Measurements from ENCODE around the gene PHF5A. TPM values are rescaled to one million over a fixed set of nuclear protein-coding genes. Genes with fewer than 3 reads are reported as not detected.

Gene PHF5A
- total and polyA plus RNA-seq, 2 of the 8 experiments (the other 6 are each of a cell fraction or from before 2014, with no cell fraction given): 119 to 135 TPM

- TF ChIP-seq, protein P1, sequence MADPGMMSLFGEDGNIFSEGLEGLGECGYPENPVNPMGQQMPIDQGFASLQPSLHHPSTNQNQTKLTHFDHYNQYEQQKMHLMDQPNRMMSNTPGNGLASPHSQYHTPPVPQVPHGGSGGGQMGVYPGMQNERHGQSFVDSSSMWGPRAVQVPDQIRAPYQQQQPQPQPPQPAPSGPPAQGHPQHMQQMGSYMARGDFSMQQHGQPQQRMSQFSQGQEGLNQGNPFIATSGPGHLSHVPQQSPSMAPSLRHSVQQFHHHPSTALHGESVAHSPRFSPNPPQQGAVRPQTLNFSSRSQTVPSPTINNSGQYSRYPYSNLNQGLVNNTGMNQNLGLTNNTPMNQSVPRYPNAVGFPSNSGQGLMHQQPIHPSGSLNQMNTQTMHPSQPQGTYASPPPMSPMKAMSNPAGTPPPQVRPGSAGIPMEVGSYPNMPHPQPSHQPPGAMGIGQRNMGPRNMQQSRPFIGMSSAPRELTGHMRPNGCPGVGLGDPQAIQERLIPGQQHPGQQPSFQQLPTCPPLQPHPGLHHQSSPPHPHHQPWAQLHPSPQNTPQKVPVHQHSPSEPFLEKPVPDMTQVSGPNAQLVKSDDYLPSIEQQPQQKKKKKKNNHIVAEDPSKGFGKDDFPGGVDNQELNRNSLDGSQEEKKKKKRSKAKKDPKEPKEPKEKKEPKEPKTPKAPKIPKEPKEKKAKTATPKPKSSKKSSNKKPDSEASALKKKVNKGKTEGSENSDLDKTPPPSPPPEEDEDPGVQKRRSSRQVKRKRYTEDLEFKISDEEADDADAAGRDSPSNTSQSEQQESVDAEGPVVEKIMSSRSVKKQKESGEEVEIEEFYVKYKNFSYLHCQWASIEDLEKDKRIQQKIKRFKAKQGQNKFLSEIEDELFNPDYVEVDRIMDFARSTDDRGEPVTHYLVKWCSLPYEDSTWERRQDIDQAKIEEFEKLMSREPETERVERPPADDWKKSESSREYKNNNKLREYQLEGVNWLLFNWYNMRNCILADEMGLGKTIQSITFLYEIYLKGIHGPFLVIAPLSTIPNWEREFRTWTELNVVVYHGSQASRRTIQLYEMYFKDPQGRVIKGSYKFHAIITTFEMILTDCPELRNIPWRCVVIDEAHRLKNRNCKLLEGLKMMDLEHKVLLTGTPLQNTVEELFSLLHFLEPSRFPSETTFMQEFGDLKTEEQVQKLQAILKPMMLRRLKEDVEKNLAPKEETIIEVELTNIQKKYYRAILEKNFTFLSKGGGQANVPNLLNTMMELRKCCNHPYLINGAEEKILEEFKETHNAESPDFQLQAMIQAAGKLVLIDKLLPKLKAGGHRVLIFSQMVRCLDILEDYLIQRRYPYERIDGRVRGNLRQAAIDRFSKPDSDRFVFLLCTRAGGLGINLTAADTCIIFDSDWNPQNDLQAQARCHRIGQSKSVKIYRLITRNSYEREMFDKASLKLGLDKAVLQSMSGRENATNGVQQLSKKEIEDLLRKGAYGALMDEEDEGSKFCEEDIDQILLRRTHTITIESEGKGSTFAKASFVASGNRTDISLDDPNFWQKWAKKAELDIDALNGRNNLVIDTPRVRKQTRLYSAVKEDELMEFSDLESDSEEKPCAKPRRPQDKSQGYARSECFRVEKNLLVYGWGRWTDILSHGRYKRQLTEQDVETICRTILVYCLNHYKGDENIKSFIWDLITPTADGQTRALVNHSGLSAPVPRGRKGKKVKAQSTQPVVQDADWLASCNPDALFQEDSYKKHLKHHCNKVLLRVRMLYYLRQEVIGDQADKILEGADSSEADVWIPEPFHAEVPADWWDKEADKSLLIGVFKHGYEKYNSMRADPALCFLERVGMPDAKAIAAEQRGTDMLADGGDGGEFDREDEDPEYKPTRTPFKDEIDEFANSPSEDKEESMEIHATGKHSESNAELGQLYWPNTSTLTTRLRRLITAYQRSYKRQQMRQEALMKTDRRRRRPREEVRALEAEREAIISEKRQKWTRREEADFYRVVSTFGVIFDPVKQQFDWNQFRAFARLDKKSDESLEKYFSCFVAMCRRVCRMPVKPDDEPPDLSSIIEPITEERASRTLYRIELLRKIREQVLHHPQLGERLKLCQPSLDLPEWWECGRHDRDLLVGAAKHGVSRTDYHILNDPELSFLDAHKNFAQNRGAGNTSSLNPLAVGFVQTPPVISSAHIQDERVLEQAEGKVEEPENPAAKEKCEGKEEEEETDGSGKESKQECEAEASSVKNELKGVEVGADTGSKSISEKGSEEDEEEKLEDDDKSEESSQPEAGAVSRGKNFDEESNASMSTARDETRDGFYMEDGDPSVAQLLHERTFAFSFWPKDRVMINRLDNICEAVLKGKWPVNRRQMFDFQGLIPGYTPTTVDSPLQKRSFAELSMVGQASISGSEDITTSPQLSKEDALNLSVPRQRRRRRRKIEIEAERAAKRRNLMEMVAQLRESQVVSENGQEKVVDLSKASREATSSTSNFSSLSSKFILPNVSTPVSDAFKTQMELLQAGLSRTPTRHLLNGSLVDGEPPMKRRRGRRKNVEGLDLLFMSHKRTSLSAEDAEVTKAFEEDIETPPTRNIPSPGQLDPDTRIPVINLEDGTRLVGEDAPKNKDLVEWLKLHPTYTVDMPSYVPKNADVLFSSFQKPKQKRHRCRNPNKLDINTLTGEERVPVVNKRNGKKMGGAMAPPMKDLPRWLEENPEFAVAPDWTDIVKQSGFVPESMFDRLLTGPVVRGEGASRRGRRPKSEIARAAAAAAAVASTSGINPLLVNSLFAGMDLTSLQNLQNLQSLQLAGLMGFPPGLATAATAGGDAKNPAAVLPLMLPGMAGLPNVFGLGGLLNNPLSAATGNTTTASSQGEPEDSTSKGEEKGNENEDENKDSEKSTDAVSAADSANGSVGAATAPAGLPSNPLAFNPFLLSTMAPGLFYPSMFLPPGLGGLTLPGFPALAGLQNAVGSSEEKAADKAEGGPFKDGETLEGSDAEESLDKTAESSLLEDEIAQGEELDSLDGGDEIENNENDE (IDR thresholded peaks at IDR 0.05; ENCODE audit: insufficient replicate concordance, low read length): no peak
- TF ChIP-seq POU5F1 (IDR thresholded peaks at IDR 0.05; ENCODE audit: low read depth, low read length) (no peak), KDM5A (IDR thresholded peaks at IDR 0.05; ENCODE audit: low read length) (no peak), CHD2 (IDR thresholded peaks at IDR 0.05; ENCODE audit: low read length) (no peak), ASH2L (IDR thresholded peaks at IDR 0.05; ENCODE audit: low read length) (no peak), TCF12 (IDR thresholded peaks at IDR 0.05; ENCODE audit: low read depth, low read length) (no peak), SRF (IDR thresholded peaks at IDR 0.05; ENCODE audit: low read depth, low read length) (no peak), NRF1 (IDR thresholded peaks at IDR 0.05; ENCODE audit: low read depth, low read length) (no peak)
Observed at GRCh38 chr22:41518048-41518347, 49.5 kb upstream of the PHF5A start (continued).

Measured in H1 (cell line).